HG02885 (cell line): ENCODE measurements around the gene MYO18B.

Source experiments
- ATAC-seq: cut with Tn5 transposase; IDR thresholded peaks from one replicate; pipeline ENCODE4 v1.9.1; 2021; ENCODE audit warnings: mild to moderate bottlenecking; ENCODE audit not compliant: unreplicated experiment, poor library complexity

MYO18B gene

GRCh38 chr22:25888399-25889054 is 146.5 kb downstream of the MYO18B start:
- ATAC-seq: no peak

- ATAC-seq: no peak
Measured at GRCh38 chr22:25890651-25891050, 148.7 kb downstream of the MYO18B start.

GRCh38 chr22:25892678-25893077 is 150.7 kb downstream of the MYO18B start:
- no peak for ATAC-seq

DNA sequence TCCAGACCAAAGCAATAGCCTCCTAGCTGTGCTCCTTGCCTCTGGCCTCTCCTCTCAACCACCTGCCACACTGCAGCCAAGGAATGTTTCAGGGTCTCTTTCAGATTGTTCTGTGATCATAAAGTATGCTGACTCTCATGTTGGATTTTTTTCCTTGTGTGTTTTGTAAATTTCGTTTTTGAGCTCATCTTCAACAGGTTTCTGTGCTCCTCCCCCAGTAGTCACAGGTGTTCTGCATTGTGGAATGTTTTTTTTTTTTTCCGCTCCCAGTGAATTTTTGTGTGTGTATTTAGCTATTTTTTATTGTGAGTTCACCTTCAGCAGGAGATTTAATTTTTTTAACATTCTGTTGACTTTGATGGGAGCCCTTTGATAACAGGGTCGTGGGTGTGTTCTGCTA is 153.7 kb downstream of the MYO18B start:
- no peak for ATAC-seq

DNA sequence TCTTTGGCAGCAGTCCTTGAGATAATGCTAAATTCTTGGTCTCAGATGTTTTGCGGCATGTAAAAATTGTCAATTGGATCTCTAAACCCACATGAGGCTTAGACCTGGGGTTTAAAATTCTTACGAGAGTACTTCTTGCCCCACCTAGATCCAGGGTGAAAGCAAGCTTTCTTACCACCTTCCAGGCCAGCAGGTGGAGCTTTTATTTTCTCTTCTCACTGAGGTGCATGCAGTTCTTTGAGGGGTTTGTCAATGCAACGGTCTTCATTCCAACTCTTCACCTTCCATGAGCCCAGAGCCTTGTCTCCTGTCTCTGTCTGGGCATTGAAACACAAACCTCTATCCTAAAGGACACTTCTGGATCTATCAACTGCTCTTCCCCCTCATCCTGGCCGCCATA is 154.1 kb downstream of the MYO18B start:
- ATAC-seq: no peak

DNA sequence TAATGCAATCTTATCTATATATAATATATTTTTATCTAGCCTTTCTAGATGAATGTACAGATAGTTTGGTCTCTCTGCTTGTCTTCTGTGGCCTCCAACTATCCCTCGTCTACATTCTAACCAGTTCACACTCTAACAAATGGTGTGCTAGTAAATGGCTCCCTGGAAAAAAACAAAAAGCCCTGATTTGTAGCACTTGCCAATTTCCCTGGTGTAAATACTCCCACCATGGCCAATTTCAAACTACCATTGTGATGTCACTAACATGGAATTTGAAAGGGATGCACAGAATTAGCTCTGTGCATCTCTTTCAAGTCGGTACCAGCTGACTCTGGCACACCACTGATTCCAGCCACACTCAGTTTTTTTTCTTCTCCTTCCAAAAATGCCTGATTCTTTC is 154.6 kb downstream of the MYO18B start:
- ATAC-seq: no peak

DNA sequence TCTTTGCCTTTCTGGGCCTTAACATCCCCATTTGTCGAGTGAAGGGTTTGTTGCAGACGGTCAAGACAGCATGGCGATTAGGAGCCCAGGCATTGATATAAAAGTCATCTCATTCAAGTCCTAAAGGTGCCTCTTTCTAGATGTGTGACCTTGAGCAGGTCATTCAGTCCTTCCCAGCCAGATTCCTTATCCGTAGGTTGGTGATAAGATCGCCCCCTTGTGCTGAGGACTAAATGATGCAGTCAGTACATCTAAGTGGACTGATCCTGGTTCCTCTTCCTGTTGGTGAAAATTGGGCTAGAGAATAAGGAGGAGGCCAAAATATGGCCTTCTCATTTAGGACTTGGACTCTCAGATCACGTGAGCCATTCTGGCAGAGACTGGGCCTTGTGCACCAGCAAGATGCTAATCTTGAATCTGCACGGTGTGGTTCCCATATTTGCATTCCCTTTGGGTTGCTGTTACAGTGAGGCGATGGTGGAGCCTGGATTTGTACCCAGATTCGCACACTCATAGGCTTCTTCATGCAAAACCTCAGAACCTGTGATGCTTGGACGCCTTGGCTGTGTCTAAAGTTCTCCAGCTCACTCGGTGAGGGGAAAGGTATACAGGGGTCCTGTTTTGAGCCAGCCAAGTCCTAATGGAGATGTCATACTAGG is 156.8 kb downstream of the MYO18B start:
- no peak for ATAC-seq

DNA sequence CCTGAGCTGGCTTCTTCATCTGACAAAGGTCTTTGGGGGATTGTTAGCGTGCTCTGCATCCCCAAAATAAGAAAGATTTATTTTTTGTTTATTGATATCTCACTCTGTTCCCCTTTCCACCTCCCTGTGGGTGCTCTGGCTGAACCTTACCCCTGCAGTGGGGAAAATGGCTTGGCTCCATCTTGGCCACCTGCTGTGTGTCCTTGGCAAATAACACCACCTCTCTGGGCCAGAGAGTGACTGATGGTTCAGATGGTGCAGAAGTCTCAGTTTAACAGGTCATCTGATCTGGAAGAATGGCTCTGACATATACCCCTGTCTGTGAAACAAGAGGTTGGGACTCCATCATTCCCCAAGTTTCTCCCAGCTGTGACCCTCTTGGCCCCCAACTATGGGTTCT is 157.6 kb downstream of the MYO18B start:
- no peak for ATAC-seq

GRCh38 chr22:25900390-25900789 is 158.4 kb downstream of the MYO18B start:
- ATAC-seq: no peak

GRCh38 chr22:25900880-25901279 is 158.9 kb downstream of the MYO18B start:
- ATAC-seq: no peak

GRCh38 chr22:25902402-25902801 is 160.4 kb downstream of the MYO18B start:
- ATAC-seq: no peak

GRCh38 chr22:25903294-25903693 is 161.3 kb downstream of the MYO18B start:
- no peak for ATAC-seq

DNA sequence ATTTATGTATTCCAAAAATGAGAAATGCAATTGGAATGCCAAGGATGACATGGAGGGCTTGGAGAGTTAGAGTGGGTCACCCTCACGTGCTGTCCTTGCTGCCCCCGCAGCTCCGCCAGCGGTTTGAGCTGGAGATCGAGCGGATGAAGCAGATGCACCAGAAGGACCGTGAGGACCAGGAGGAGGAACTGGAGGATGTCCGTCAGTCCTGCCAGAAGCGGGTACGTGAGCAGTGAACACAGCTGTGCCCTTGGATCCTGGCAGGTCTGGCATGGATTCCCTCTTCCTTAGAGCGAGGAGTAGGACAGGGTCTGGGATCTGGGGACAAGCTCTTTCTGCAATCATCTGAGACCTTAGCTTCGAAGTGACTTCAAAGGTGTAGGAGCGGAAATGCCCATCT is 166.2 kb downstream of the MYO18B start:
- ATAC-seq: no peak

DNA sequence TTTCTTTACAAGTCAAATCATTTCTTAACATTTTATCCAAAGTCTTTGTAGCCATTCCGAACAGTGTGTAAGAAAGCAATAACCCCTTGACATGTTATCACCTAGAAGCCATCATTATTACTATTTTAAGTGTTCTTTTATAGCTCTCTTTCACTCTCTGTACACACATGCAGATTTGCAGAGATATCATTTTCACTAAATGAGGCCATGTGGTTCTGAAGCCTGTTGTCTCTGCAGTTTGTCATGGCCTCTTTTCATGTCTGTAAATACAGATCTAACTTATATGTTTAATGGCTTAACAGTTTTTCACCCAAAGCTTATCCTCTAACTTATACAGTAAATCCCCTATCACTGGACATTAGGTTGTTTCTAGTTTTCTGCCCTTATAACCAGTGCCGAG is 166.8 kb downstream of the MYO18B start:
- no peak for ATAC-seq

DNA sequence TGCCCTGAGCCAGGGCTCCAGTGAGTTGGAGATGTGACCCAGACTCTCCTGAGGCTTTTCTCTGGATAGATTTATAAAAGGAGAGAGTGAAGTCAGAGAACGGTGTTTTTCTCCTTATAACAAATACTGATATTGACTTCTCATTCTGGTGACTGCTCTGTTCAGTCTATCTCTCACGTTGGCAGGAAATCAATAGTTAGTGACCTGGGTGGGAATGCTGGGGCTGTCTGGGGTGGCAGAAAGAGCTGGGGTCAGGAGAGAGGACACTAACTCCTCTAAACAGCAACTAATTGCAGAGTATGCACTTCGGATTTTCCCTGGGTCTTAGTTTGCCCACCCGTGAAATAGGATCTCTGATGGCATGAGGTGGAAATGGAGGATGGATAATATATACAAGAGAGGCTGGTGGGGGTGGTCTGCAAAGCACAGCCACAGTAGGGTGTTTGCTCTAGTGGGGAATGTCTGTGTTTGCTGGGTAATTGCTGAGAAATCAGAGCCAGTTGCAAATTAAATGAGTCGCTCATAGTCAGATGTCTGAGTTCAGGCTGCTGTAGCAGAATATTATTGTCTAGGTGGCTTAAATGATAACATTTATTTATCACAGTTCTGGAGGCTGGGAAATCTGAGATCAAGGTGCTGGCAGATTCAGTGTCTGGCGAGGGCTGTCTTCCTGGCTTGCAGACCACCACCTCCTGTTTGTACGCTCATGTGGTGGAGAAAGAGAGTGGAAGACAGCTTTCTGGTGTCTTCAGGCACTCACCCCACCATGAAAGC is 167.8 kb downstream of the MYO18B start:
- ATAC-seq: no peak

DNA sequence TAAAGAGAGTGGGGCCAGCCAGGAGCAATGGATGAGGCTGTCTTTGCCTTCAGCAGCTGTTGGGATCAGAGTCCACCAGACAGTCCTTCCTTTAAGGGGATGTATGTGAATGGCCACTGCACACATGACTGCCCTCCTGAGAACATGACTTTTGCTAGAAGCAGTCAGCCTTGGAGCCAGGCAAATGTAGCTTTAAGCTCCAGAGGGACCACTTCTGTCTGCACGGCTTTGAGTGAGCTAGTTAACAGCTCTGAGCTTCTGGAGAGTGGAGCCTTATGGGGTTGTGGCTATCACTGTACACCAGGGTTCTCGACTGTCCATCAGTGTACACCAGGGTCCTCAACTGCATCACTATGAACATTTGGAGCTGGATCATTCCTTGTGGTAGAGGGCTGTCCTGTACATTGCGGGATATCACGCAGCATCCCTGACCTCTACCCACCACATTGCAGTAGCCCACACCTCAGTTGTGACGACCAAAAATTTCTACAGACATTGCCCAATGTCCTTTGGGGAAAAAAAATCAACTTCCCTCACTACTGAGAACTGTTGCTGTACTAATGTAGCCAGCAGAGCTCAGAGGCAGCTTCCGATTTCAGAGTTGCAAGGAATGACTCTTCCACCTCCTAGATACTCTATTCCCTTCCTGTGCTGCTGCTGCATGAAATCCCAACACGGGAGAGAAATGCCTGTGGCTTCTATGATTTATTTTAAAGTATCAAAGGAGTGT is 169.4 kb downstream of the MYO18B start:
- no peak for ATAC-seq

- ATAC-seq: no peak
Measured at GRCh38 chr22:25919452-25919851, 177.5 kb downstream of the MYO18B start.

DNA sequence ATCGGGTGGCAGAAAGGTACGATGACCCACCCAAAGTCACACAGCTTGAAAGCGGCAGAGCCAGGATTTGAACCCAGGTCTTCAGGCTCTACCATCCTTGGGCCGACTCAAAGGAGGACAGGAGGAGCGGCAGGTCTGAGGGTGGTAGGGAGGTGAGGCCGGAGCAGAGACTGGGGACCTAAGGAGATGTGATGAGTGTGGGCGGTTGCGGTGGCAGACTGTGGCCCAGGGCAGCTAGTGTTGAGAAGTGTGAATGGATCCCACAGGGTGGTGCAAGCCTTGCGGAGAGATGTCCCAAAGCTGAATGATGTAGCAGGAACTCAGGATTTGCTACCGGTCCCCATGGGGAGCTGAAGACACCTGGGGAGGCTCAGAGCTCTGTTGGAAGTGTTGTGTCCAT is 180.2 kb downstream of the MYO18B start:
- ATAC-seq: no peak

DNA sequence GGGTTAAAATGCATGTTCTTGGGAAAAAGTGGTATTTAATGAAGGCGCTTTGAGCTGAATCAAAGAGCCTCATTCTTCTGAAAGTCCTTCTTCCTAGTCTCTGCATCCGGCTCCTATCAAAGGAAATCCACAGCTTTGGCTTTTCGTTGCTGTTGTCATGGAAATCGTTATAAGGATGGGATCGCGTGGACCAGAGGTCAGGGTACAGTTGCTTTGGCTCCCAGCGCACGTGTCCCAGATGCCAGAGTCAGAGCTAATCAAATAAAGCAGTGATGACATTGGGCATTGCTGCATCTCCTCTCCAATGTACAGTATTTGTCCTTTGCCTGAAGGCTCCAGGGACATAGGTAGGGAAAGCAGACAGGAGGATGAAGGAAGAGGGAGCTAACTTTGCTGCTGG is 181.9 kb downstream of the MYO18B start:
- ATAC-seq: no peak

GRCh38 chr22:25928038-25928437 is 186.1 kb downstream of the MYO18B start:
- no peak for ATAC-seq

- no peak for ATAC-seq
Measured at GRCh38 chr22:25929321-25929878, 187.4 kb downstream of the MYO18B start.
